GM23338 (cell line): ENCODE results near the gene DYRK1A.

Experiments used
- EZH2phosphoT487 ChIP-seq: fragments of 200-600 bp; sonication (generic); IDR thresholded peaks from one replicate; pipeline ENCODE4 v1.8.1; 2018; ENCODE audit warnings: antibody characterized with exemption; ENCODE audit not compliant: unreplicated experiment
- JUNB ChIP-seq: IDR thresholded peaks from one replicate; pipeline ENCODE4 v1.6.1; 2016; ENCODE audit warnings: antibody characterized with exemption; ENCODE audit not compliant: unreplicated experiment
- POLR2AphosphoS5 ChIP-seq: IDR thresholded peaks from 2 replicates; pipeline ENCODE4 v1.6.1; 2016; ENCODE audit warnings: antibody characterized with exemption, low read depth
- TF ChIP-seq, protein P1 (sequence below), 2 experiments: fragments of 200-600 bp in 1 of 2; sonication (generic) in 1 of 2; conservative IDR thresholded peaks; 2 replicates each; pipeline versions ENCODE4 v1.5.1 to v1.6.1; 2016 to 2017; ENCODE audit warnings: antibody characterized with exemption in 2 of 2, low read depth in 2 of 2, mild to moderate bottlenecking in 2 of 2, moderate library complexity in 1 of 2

DNA sequence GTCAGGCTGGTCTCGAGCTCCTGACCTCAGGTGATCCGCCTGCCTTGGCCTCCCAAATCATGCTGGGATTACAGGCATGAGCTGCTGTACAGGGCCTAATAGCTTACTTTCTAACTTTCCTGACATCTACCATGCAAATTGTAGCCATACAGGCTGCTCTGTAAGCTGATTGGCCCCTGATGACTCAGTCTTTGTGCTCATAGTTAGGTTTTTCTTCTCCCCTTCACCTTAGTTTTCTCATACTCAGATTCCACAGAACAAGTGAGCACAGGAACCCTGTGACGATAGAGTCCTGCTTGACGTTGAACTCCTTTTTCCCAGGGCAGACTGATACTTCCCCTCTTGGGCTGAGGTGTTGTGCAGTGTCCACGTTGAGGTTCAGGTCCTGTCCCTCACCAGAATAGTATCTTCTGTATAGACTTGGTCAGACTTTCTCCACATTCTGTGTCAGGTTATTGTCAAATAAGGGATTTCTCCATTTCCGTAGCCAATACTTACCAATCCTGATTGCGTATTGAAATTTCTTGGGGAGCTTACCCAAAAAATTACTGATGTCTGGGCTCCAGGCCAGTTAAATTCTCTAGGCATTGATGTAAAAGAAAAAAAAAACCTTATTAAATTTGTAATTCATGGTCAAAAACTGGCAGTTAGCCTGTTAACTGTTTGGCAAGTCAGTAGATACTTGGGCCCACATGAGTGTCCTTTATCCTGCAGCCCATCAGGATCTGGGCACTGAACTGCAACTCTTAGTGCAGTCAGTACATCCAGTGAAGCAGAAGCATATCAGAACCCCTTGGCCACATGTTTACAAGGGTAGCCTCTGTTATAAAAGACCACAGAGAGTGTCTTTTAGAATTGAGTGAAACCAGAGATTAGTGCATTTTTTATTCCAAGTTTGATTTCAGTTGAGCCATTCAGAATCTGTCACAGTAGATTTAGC lies 118.2 kb downstream of the DYRK1A start:
- TF ChIP-seq, protein P1, sequence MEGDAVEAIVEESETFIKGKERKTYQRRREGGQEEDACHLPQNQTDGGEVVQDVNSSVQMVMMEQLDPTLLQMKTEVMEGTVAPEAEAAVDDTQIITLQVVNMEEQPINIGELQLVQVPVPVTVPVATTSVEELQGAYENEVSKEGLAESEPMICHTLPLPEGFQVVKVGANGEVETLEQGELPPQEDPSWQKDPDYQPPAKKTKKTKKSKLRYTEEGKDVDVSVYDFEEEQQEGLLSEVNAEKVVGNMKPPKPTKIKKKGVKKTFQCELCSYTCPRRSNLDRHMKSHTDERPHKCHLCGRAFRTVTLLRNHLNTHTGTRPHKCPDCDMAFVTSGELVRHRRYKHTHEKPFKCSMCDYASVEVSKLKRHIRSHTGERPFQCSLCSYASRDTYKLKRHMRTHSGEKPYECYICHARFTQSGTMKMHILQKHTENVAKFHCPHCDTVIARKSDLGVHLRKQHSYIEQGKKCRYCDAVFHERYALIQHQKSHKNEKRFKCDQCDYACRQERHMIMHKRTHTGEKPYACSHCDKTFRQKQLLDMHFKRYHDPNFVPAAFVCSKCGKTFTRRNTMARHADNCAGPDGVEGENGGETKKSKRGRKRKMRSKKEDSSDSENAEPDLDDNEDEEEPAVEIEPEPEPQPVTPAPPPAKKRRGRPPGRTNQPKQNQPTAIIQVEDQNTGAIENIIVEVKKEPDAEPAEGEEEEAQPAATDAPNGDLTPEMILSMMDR (conservative IDR thresholded peaks at IDR 0.05; ENCODE audit: low read depth in 2 of 2): no peak
- TF ChIP-seq EZH2phosphoT487: no peak
- TF ChIP-seq POLR2AphosphoS5: no peak
- no peak for TF ChIP-seq JUNB
